ENCODE data around the gene IRGC. TPM values are rescaled to one million over a fixed set of nuclear protein-coding genes. Genes with fewer than 3 reads are reported as not detected.
A peak's percentile ranks its signal among the peaks of the same experiment; 100 is the strongest.

Gene IRGC
- total and polyA plus RNA-seq, 11 donors: not detected

DNA sequence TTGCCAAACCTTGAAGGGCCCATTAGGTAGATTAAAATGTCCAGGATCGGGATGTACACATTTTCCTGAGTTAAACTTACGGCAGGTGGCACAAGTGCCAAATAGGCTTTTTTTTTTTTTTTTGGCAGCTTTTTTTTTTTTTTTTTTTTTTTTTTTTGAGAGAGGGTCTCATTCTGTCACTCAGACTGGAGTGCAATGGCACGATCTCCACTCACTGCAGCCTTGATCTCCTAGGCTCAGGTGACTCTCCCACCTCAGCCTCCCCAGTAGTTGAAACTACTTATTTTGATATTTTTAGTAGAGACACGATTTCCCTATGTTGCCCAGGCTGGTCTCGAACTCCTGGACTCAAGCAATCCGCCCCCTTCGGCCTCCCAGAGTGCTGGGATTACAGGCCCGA, 9.0 kb downstream of the IRGC start:
- H3K4me3 ChIP-seq: no peak overlapping the region
- 75 to 86% (median 76%) methylated on average over 8 of the region's 8 CpGs for WGBS, 4 donors

DNA sequence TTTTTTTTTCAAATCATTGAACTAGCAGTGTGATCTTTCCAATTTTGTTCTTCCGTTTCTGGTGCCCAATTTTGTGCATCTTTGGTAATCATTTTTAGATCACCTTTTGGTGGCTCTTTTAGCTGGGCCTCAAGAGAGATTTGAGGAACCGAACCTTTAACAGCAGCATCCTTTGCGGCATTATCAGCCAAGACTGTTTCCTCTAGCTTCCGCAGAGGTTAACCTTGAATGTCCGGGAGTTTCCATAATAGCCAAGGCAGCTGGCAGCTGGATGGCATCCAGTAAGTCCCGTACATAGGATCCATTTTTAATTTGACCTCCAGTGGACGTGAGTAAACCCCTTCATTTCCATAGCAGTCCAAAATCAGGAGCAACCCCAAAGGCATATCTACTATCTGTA, 9.6 kb downstream of the IRGC start:
- Histone ChIP-seq H3K9me3 (no peaks in the 10 kb centered on the region), H3K4me1 (peaks cover 0 to 20% (median 9%) of the 10 kb centered on the region in 12 donors), H3K27me3 (no peaks in the 10 kb centered on the region), H3K4me3 (no peak overlapping the region), H3K36me3 (peaks cover 0 to 23% (median 13%) of the 10 kb centered on the region in 9 donors), H3K27ac (peak overlapping the region in 9 of 12 donors; percentile 13 to 71 (median 44))
- DNase-seq (peak in 1 of 5 donors; percentile 41), ATAC-seq (peak in 3 of 4 donors; percentile 23 to 44 (median 39))
- 9 to 19% (median 13%) methylated on average over 7 of the region's 7 CpGs for WGBS, 4 donors
- TF ChIP-seq, protein P1, sequence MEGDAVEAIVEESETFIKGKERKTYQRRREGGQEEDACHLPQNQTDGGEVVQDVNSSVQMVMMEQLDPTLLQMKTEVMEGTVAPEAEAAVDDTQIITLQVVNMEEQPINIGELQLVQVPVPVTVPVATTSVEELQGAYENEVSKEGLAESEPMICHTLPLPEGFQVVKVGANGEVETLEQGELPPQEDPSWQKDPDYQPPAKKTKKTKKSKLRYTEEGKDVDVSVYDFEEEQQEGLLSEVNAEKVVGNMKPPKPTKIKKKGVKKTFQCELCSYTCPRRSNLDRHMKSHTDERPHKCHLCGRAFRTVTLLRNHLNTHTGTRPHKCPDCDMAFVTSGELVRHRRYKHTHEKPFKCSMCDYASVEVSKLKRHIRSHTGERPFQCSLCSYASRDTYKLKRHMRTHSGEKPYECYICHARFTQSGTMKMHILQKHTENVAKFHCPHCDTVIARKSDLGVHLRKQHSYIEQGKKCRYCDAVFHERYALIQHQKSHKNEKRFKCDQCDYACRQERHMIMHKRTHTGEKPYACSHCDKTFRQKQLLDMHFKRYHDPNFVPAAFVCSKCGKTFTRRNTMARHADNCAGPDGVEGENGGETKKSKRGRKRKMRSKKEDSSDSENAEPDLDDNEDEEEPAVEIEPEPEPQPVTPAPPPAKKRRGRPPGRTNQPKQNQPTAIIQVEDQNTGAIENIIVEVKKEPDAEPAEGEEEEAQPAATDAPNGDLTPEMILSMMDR (IDR thresholded peaks at IDR 0.05): no peak
- no peak for TF ChIP-seq POLR2A (IDR thresholded peaks at IDR 0.05)
- intact Hi-C loops (cut with DNase I): no loop called here

More for the DNA sequence above, 9.0 kb downstream of the IRGC start:
- Histone ChIP-seq H3K27me3 (no peaks in the 10 kb centered on the region), H3K36me3 (peaks cover 0 to 17% (median 7%) of the 10 kb centered on the region in 9 donors), H3K27ac (peak overlapping the region in 3 of 12 donors; percentile 18 to 48 (median 27)), H3K4me1 (peaks cover 0 to 20% (median 9%) of the 10 kb centered on the region in 12 donors), H3K9me3 (no peaks in the 10 kb centered on the region)
- intact Hi-C loops (cut with DNase I): no loop called here
- no peak for TF ChIP-seq POLR2A (IDR thresholded peaks at IDR 0.05)
- TF ChIP-seq, protein P1 (IDR thresholded peaks at IDR 0.05): no peak
- ATAC-seq: no peak
- DNase-seq: no peak

DNA sequence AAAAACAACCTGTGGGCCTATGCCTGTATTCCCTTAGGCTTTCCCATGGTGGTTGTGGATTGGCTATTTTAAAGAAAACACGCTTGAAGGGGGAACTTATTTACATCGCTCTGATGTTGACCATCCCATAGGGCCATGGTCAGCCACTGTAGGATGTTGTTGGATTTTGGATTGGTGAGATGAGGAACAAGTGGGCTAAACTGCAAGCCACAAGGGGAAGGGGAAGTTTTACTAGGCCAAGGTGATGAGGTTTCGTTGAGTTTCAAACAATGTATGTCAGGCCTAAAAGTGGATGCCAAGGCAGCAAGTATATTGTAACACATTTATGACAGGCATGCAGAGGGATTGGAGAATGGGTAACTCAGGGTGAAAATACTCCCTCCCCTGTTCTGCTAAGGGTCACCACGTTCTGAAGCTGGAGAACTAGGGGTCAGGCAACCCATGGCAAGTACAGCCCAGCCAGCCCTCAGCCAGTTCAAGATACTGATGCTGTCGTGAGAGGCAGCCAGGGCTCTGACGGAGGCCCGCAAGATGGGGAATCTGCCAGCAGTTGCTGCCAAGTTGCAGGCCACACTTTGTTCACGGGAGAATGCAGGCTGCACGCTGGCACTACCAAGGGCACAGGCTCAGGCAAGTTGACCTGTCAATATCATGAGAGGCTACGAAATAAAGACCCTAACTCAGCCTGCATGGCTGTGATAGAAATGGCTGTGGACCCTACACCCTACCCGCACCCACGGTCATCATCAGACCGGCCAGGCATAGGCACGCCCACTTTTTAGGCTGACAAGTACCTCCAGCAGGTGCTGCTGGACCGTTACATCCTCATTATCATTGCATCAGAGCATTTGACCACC, 11.1 kb downstream of the IRGC start:
- H3K36me3 ChIP-seq: peaks cover 0 to 38% (median 28%) of the 10 kb centered on the region in 9 donors
- TF ChIP-seq, protein P1 (IDR thresholded peaks at IDR 0.05): no peak
- no peak for TF ChIP-seq POLR2A (IDR thresholded peaks at IDR 0.05)
- no peaks in the 10 kb centered on the region for H3K9me3 ChIP-seq
- WGBS, 4 donors: 57 to 63% (median 61%) methylated on average over 14 to 15 of the region's 15 CpGs
- H3K27ac ChIP-seq: peak overlapping the region in 8 of 12 donors; percentile 24 to 71 (median 38)
- ATAC-seq (peak; percentile 79 to 88 (median 84)), DNase-seq (peak; percentile 47 to 79 (median 75))
- no peak overlapping the region for H3K4me3 ChIP-seq
- H3K4me1 ChIP-seq: peaks cover 0 to 21% (median 9%) of the 10 kb centered on the region in 12 donors
- no peaks in the 10 kb centered on the region for H3K27me3 ChIP-seq
- intact Hi-C loops (cut with DNase I): no loop called here

GRCh38 chr19:43727593-43727853, 11.6 kb downstream of the IRGC start:
- Histone ChIP-seq H3K4me3 (no peak overlapping the region), H3K27ac (peak overlapping the region in 7 of 12 donors; percentile 36 to 71 (median 40)), H3K27me3 (no peaks in the 10 kb centered on the region), H3K4me1 (peaks cover 0 to 26% (median 9%) of the 10 kb centered on the region in 12 donors), H3K36me3 (peaks cover 0 to 44% (median 34%) of the 10 kb centered on the region in 9 donors), H3K9me3 (no peaks in the 10 kb centered on the region)
- peak in 2 of 4 donors; percentile 2 to 10 for ATAC-seq
- intact Hi-C loops (cut with DNase I): no loop called here
- WGBS, 4 donors: 73 to 89% (median 85%) methylated on average over 4 of the region's 4 CpGs
- no peak for DNase-seq
- TF ChIP-seq POLR2A (IDR thresholded peaks at IDR 0.05): no peak
- TF ChIP-seq, protein P1 (IDR thresholded peaks at IDR 0.05): no peak

Measured in heart left ventricle (tissue), 16 donors.